ENCODE measurements around the gene VPS37C. TPM values are rescaled to one million over a fixed set of nuclear protein-coding genes. Genes with fewer than 3 reads are reported as not detected.

Gene VPS37C
- total RNA-seq, 1 donor from 2014 or later = 27.8 TPM

DNA sequence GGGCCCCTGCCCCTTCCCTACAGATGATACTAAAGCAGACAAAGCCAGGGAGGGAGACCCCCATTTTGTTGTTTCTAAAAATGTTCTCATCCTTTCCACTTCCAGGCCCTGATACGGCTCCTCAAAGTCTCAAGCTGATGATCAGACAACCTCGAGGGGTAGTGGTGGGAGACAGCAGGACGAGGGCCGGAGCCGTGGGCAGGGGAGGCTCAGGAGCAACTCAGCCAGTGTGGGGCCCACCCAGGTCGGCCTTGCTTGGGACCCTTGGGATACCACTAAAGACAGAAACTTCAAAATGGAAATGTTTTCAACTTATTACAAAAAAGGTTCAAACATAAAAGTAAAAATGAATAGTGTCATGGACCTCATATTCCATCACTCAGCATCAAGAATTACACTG is 15.2 kb upstream of the VPS37C start:
- no peak overlapping the region for H3K4me3 Mint-ChIP-seq
- H3K9me3 Mint-ChIP-seq = no peaks in the 10 kb centered on the region
- TF ChIP-seq, protein P1, sequence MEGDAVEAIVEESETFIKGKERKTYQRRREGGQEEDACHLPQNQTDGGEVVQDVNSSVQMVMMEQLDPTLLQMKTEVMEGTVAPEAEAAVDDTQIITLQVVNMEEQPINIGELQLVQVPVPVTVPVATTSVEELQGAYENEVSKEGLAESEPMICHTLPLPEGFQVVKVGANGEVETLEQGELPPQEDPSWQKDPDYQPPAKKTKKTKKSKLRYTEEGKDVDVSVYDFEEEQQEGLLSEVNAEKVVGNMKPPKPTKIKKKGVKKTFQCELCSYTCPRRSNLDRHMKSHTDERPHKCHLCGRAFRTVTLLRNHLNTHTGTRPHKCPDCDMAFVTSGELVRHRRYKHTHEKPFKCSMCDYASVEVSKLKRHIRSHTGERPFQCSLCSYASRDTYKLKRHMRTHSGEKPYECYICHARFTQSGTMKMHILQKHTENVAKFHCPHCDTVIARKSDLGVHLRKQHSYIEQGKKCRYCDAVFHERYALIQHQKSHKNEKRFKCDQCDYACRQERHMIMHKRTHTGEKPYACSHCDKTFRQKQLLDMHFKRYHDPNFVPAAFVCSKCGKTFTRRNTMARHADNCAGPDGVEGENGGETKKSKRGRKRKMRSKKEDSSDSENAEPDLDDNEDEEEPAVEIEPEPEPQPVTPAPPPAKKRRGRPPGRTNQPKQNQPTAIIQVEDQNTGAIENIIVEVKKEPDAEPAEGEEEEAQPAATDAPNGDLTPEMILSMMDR (conservative IDR thresholded peaks at IDR 0.05) = no peak
- peak overlapping the region; percentile 47 for H3K27ac Mint-ChIP-seq
- DNase-seq (ENCODE audit: extremely low spot score, unreplicated experiment) = no peak
- no peaks in the 10 kb centered on the region for H3K4me1 Mint-ChIP-seq (ENCODE audit: unreplicated experiment)
- no peaks in the 10 kb centered on the region for H3K36me3 Mint-ChIP-seq
- peaks cover 7% of the 10 kb centered on the region for H3K27me3 Mint-ChIP-seq

DNA sequence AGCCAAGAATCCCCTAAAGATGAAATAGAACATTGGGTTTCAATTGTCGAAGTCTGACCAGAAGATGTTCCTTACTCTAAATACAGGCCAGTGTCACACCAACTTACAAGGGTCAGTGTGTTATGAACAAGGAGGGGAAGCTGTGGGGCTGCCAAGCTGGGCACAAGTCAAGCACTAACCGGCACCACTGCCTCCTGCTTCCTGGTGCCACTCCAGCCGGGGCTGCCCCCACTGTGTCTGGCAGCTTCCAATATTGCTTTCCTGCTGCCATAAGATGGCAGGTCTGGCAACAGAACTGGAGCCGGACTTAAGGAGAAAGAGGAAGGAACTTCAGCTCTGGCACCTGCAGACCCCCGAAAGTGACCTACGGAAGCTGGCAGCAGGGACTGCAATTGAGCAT is 13.7 kb upstream of the VPS37C start:
- TF ChIP-seq, protein P1 (conservative IDR thresholded peaks at IDR 0.05) = no peak
- no peaks in the 10 kb centered on the region for H3K9me3 Mint-ChIP-seq
- no peak for DNase-seq (ENCODE audit: extremely low spot score, unreplicated experiment)
- H3K27me3 Mint-ChIP-seq = peaks cover 7% of the 10 kb centered on the region
- H3K36me3 Mint-ChIP-seq = no peaks in the 10 kb centered on the region
- no peak overlapping the region for H3K4me3 Mint-ChIP-seq
- H3K27ac Mint-ChIP-seq = no peak overlapping the region
- no peaks in the 10 kb centered on the region for H3K4me1 Mint-ChIP-seq (ENCODE audit: unreplicated experiment)

DNA sequence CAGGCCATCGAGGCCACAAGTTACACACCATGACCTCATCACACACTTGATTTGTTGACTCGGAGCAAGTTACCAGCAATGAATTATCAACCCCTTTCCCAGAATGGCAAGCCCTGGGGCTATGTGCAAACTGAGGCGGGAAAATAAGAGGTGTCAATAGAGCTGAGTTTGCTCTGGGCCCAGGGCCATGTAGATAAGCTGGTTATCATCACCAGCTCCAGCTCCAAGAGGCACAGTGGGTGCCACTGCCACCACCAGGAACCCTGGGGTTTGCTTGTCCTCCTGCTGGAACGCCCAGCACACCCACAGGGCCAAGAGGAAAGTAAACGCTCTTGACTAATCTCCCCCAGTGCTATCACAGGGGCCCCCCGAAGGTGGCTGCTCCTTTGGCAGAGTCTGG is 13.0 kb upstream of the VPS37C start:
- H3K27me3 Mint-ChIP-seq = peaks cover 7% of the 10 kb centered on the region
- H3K4me3 Mint-ChIP-seq = no peak overlapping the region
- no peaks in the 10 kb centered on the region for H3K9me3 Mint-ChIP-seq
- TF ChIP-seq, protein P1 (conservative IDR thresholded peaks at IDR 0.05) = no peak
- DNase-seq (ENCODE audit: extremely low spot score, unreplicated experiment) = no peak
- H3K36me3 Mint-ChIP-seq = no peaks in the 10 kb centered on the region
- no peaks in the 10 kb centered on the region for H3K4me1 Mint-ChIP-seq (ENCODE audit: unreplicated experiment)
- H3K27ac Mint-ChIP-seq = no peak overlapping the region

DNA sequence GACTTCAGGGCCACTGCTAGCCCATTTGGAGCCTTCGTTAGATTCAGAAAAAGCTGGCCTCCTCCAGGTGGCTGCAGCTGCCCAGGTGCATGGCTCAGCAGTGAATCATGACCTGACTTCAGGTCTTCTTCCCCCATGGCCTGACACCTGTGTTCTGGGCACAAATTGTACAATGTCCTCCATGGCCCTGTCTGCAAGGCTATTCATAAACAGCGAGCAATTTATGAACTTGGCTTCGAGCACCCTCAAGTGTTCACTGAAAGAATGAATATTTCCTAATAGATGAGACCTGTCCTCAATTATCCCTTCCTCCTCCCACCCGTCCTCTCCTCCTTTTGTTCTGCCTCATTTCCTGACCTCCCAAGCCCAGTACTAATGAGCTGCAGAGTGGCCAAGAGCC is 12.2 kb upstream of the VPS37C start:
- H3K27ac Mint-ChIP-seq = no peak overlapping the region
- TF ChIP-seq, protein P1 (conservative IDR thresholded peaks at IDR 0.05) = no peak
- no peak for DNase-seq (ENCODE audit: extremely low spot score, unreplicated experiment)
- peaks cover 7% of the 10 kb centered on the region for H3K27me3 Mint-ChIP-seq
- H3K4me3 Mint-ChIP-seq = no peak overlapping the region
- no peaks in the 10 kb centered on the region for H3K4me1 Mint-ChIP-seq (ENCODE audit: unreplicated experiment)
- H3K9me3 Mint-ChIP-seq = no peaks in the 10 kb centered on the region
- H3K36me3 Mint-ChIP-seq = no peaks in the 10 kb centered on the region

DNA sequence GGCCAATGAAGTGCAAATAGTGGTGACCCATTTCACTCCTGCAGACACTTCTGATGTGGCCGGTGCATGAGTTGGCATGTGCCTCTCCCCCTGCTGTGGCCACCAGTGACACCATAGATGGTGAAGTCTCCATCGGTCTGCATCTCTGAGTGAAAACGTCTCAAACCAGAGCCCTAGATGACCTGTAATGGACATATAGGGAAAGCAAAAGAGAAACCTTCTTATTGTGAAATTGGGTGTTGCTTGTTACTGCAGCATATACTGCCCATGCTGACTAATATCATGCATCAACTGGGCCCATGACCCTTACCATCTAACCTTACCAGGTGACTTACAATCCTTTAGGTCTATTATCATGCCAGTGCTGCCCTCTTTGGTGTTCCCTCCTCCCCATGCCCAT is 11.7 kb upstream of the VPS37C start:
- no peak overlapping the region for H3K27ac Mint-ChIP-seq

More for the DNA sequence above, 11.7 kb upstream of the VPS37C start:
- H3K4me1 Mint-ChIP-seq (ENCODE audit: unreplicated experiment) = no peaks in the 10 kb centered on the region
- peaks cover 7% of the 10 kb centered on the region for H3K27me3 Mint-ChIP-seq
- H3K9me3 Mint-ChIP-seq = no peaks in the 10 kb centered on the region
- no peak for DNase-seq (ENCODE audit: extremely low spot score, unreplicated experiment)
- no peaks in the 10 kb centered on the region for H3K36me3 Mint-ChIP-seq
- TF ChIP-seq, protein P1 (conservative IDR thresholded peaks at IDR 0.05) = no peak
- no peak overlapping the region for H3K4me3 Mint-ChIP-seq

Data from type B pancreatic cell (in vitro differentiated cells).